ENCODE data around the gene TTC8.

The TTC8 gene

DNA sequence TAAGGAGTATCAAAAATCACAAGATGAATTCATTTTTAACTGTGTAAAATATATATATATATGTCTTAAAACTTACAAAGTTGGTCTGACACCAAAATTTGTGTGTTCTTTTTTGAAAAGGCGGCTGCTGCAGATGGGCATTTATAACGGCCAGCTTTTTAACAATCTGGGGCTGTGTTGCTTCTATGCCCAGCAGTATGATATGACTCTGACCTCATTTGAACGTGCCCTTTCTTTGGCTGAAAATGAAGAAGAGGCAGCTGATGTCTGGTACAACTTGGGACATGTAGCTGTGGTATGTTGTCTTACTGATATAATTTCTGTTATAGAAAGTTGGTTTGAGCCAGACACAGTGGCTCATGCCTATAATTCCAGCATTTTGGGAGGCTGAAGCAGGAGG lies 47.0 kb downstream of the TTC8 start:
- no peak for DNase-seq

DNA sequence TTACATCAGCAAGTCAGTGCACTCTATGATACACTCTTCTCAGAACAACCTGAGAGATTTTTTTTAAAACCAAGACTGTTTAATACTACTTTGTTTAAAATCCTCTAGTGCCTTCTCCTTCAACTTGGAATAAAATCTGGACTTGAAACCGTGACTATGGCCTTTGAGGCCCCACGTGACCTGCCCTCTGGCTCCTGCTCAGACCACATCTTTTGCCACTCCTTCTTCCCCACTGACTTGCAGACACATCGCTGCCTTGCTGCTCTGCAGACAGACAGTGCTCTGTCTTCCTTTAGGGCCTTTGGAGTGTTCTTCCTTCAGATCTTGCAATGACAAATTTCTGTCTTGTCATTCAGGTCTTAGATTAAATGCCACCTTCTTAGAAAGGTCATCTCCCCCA lies 48.5 kb downstream of the TTC8 start:
- no peak for DNase-seq

DNA sequence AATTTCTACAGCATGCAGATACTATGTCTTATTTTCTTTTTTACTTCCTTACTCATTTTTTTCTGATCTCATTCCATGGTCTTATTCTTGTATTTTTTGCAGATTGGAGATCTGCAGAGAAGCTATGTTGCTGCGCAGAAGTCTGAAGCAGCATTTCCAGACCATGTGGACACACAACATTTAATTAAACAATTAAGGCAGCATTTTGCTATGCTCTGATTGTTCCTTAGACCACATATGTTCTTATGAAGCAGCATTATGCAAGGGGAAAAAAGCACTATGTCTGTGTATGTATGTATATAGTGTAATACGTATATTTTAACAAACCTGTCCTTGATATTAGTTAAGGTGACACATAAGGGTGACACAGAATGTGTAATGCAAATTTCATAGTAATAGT lies 52.7 kb downstream of the TTC8 start:
- DNase-seq, result no peak

DNA sequence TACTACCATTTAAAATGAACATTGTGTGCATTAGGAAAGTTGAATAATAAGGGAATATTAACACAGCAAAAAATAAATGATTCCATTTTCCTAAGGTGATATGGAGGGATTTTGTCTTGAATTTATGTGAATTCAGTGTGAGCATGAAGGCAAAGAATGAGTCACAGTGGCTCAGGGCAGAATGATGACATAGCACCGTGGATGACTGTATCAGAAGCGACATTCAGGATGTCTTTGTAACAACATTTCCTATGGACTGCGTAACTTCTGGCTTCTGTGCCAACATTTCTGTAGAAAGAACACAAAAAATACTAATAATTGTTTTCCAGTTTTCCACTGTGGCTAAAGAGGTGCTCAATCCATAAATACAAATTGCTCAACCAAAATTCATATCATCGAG lies 54.6 kb downstream of the TTC8 start:
- peak; percentile 76 for DNase-seq

DNA sequence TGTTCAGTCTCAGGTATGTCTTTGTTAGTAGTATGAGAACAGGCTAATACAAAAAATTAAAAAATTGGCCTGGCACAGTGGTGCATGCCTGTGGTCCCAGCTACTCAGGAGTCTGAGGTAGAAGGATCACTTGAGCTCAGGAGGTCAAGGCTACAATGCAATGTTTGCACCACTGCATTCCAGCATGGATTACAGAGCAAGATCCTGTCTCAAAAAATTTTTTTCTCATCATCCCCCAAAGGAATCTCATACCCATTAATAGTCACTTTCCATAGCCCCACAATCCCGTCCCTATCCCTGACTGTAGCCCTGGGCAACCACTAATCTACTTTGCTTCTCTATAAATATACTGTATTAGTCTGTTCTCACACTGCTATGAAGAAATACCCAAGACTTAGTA lies 57.8 kb downstream of the TTC8 start:
- DNase-seq, result no peak

DNA sequence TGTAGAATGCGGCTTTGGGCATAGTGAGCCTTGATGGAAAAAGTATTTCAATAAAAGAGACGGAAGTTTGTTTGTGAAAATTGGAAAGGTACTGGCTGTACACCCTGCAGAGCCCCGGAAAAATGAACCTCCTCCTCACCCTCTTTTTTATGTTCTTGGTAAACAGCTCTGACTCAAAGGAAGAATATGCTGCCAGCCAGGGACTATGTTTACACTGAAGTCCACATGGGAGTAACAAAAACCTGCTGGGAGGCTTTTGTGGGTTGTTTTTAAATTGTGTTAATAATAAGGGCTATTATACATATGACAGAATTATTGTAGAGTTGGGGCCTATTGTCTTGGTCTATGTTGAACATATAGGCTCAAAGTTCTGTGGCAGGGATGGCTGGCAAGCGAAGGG lies 70.7 kb downstream of the TTC8 start:
- DNase-seq, result no peak

DNA sequence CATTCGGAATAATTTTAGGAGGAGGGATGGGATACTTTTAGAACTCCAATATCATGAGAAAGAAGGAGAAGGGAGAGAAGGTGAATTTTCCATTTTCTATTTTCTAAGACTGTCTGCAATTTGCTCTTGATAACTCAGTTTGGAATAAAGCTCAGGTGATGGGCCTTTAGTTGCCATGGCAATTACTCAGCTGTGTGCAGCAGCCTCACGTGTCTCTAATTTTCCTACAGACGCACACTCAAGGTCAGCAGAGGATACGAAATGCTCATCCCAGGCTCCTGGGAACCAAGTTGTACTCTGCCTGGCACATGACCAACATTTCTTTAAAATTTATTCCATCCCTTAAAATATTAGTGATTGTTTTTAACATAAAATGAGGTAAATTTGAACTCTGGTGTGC lies 76.7 kb downstream of the TTC8 start:
- DNase-seq, result no peak

DNA sequence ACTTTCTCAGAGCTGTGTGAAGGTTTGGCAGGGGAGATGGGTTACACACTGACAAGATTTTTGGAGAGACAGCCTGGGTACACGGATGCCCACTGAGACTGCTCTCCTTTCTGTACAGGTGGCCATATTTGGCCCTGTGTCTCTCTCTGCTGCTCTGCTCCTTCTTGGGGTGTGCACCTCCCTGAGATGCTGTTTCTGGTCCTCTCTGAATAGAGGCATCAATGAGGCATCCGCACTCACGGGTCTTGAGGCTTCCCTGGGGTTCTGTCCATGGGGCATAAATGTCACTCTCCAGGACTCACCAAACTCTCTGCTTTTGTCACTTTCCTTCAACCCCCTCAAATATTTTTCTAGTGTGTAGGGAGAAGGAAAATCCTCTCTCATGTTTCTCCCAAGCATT lies 77.5 kb downstream of the TTC8 start:
- no peak for DNase-seq

DNA sequence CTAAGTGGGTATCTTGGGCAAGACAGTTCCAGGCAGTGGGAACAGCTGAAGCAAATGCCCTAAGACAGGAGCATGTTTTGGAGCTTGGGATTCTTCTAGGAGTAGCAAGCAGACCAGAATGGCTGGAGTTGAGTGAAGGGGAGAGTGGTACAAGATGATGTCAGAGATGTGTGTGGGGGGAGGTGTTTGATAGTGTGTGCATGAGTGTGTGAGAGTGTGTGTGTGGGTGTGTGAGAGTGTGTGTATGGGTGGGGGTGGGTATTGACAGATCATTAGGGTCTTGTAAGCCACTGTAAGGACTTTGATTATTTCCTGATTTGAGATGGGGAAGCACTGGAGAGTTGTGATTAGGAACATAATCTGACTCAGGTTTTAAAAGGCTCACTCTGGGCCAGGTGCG lies 78.4 kb downstream of the TTC8 start:
- no peak for DNase-seq

DNA sequence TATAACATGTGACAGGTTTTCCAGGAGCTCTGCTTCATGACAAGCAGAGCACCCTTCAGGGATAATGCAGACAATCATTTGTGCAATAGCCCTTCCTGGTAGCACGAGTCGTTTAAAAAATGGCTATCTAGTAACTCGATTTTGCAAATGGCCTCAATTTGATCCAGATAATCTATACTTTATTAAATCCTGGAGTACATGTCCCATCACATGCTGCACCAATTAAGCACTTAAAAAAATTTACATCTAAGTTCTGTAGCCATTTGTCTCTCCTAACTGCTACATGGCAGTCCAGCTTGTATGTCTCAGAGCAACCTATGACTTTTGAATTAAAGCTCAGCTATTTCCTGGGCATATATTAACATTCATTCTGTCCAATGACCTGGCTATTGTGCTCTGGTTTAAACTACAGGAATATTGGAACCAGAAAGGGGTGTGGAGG lies 79.8 kb downstream of the TTC8 start:
- no peak for DNase-seq

DNA sequence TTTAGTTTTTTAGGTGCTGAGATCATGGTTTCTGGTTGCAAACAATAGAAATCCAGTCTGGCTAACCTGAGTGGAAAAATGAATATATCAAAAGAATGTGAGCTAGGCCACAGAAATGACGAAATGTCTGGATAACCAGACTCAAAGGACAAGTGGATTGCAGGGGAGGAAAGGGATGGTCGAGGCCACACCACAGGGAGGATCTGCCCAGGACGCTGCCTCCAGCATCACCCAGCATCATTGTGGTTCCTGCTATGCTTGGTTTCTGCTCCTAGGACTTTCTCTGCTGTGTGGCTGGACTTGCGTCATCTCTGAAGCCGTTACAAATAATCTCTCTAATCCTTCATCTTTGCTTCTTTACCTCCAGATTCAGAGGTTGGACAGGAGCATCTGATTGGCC lies 80.4 kb downstream of the TTC8 start:
- no peak for DNase-seq

DNA sequence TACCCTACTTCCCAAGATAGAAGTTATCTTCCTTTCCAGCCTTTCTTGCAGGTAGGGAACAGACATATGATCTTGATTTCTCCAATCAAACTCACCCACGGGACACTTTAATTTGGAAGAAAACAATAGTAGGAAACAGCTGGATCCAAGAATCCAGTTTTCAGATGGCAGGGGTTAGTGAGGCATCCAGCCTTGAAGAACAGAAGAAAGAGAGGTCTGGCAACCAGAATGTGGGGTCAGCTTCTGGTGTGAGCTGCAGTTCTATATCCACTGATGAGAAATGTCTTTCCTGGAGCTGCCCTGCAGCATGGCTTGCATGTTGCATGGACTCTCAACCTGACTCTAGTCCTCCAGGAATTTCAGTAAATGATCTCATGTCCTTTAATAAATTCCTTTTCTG lies 83.8 kb downstream of the TTC8 start:
- DNase-seq, result no peak

DNA sequence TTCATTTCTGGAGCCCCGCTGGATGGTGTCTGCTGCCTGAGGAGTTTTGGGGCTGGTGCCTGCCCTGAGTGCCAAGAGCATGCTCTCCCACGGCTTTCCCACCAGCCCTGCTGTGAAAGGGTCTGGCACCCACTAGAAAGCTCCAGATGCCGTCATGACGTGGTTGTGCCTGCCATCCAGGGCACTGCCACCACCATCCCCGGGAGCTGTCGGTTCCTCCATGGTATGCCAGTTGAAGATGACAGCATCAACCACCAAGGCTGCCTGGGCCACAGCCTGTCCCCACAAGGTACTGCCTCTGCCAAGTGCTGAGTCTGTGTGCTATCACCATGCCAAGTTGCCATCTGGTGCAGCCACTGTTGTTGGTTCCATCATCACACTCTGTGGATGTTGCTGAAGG lies 85.9 kb downstream of the TTC8 start:
- DNase-seq, result no peak

DNA sequence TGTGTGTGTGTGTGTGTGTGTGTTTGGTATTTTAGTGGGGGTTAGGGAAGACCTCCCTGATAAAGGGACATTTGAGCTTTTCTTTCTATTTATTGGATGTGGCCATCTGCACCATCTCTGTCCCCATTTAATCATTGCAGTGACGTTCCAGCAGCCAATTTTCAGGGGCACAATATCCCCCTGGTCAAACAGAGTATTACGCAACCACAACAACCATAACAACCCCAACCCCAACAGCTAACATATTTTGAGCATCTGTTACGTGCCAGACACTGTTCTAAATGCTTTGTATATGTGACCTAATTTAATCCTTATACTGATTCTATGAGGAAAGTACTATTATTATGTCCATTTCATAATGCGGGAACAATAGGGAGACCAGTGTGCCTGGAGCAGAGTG lies 87.4 kb downstream of the TTC8 start:
- DNase-seq, result no peak

DNA sequence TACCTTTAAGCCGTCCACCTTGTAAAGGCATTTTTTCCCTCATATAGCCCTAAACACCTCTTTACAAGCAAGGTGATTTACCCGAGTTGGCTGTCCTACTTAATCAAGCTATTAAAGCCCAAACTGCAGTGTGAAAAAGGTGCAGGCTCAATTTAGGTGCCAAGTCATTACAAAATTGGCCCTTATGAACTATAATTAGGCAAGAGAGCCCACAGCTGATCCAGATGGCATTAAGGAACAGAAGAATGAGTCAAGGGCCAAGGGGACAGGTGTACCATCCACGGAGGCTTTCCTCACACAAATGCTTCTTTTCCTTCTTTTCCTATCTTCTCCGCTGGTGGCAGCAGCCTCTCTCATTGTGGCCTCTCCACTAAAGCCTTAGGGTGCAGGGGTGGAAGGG lies 90.5 kb downstream of the TTC8 start:
- DNase-seq, result no peak

DNA sequence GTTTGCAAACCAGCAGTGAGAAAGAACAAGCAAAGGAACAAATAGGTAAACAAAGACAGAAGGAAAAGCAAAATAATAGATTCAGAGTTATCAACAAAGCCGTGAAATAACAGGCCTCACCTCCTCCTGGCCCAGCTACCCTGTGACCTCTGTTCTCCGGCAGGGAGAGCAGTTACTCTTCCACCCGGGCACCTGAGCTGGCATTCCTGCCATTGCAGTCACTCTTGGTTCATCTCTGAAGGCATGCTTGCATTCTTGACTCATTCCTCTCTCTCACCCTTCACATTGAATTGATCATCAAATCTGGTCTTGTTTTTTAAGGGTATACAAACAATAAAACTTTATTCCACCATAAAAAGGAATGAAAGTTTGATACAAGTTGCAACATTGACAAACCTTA lies 95.1 kb downstream of the TTC8 start:
- DNase-seq, result no peak

Measured in inflammatory macrophage treated with lipopolysaccharide for 4 hours (primary cell).